Fibroblast of the aortic adventitia (primary cell): ENCODE measurements around the gene EDIL3. TPM values are rescaled to one million over a fixed set of nuclear protein-coding genes. Genes with fewer than 3 reads are reported as not detected.

Experiments
- DNase-seq: peaks from one replicate; pipeline ENCODE4 v3.0.0-alpha.2; 2010; ENCODE audit warnings: low read depth
- H3K4me3 ChIP-seq: 2 replicates; pipeline ENCODE4 v1.5.1; 2011; ENCODE audit warnings: low read depth, mild to moderate bottlenecking, control low read depth, low read length, moderate library complexity
- total RNA-seq: library from RNA; depleted of rRNA; stranded (reverse); fragments of >200 nt; gene quantifications from 2 replicates; pipeline ENCODE4 v1.2.3, GENCODE V29; 2012; ENCODE audit warnings: low replicate concordance
- TF ChIP-seq, protein P1 (sequence below): IDR thresholded peaks from 2 replicates; pipeline ENCODE4 v1.5.1; 2011; ENCODE audit warnings: mild to moderate bottlenecking, low read length, control low read depth, inconsistent platforms; ENCODE audit not compliant: insufficient read depth

Gene EDIL3
- total RNA-seq, 1 donor = 248 TPM

DNA sequence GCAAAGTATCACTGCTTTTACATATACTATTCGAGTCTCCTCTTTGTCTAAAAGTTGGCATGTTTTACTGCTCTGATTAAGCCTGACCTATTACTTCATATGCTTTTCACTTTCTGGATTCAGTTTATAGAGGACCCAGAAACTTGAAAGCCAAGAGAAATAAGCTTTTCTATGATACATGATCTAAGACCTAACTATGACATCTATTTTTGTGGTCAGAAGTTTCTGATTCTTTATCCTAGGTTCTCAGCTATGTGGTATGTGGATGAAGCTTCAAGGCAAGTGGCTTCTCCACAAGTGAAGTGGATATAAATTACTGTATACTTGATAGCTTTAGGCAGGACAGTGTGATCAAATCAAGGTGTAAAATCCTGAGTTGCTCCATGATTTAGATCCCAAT lies 6.3 kb downstream of the EDIL3 start:
- peak; percentile 87 for DNase-seq
- H3K4me3 ChIP-seq = no peak overlapping the region
- TF ChIP-seq, protein P1, sequence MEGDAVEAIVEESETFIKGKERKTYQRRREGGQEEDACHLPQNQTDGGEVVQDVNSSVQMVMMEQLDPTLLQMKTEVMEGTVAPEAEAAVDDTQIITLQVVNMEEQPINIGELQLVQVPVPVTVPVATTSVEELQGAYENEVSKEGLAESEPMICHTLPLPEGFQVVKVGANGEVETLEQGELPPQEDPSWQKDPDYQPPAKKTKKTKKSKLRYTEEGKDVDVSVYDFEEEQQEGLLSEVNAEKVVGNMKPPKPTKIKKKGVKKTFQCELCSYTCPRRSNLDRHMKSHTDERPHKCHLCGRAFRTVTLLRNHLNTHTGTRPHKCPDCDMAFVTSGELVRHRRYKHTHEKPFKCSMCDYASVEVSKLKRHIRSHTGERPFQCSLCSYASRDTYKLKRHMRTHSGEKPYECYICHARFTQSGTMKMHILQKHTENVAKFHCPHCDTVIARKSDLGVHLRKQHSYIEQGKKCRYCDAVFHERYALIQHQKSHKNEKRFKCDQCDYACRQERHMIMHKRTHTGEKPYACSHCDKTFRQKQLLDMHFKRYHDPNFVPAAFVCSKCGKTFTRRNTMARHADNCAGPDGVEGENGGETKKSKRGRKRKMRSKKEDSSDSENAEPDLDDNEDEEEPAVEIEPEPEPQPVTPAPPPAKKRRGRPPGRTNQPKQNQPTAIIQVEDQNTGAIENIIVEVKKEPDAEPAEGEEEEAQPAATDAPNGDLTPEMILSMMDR = no peak

- no peak for DNase-seq
- H3K4me3 ChIP-seq = no peak overlapping the region
- TF ChIP-seq, protein P1 = no peak
Observed at GRCh38 chr5:84376346-84376745, 8.3 kb downstream of the EDIL3 start.

DNA sequence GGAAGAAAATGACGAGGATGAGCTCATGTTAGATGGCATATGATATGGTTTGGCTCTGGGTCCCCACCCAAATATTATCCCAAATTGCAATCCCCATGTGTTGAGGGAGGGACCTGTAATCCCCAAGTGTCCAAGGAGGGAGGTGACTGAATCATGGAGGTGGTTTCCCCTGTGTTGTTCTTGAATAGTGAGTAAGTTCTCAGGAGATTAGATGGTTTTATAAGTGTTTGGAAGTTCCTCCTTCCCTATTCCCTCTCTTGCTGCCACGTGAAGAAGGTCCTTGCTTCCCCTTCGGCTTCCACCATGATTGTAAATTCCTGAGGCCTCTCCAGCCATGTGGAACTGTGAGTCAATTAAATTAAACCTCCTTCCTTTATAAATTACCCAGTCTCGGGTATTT lies 10.1 kb downstream of the EDIL3 start:
- no peak for DNase-seq
- H3K4me3 ChIP-seq = no peak overlapping the region
- TF ChIP-seq, protein P1 = no peak

DNA sequence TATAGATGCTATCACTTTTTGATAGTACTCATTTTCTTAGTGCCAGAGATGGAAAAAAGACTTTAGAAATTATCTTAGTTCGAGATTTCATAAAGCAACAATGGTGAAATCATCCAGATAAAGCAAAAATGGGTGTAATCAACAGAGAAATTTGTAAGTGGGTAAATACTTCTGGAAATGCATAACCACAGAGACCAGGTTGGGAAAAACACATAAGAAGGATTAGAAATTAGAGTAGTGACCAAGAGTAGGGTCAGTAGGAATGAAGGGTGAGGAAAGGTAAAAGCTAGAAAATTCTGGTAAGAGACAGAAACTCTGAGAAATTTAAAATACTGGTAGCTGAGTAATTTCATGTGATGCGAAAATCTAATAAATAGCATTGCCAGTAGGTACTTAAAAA lies 11.2 kb downstream of the EDIL3 start:
- no peak overlapping the region for H3K4me3 ChIP-seq
- no peak for DNase-seq
- TF ChIP-seq, protein P1 = no peak

DNA sequence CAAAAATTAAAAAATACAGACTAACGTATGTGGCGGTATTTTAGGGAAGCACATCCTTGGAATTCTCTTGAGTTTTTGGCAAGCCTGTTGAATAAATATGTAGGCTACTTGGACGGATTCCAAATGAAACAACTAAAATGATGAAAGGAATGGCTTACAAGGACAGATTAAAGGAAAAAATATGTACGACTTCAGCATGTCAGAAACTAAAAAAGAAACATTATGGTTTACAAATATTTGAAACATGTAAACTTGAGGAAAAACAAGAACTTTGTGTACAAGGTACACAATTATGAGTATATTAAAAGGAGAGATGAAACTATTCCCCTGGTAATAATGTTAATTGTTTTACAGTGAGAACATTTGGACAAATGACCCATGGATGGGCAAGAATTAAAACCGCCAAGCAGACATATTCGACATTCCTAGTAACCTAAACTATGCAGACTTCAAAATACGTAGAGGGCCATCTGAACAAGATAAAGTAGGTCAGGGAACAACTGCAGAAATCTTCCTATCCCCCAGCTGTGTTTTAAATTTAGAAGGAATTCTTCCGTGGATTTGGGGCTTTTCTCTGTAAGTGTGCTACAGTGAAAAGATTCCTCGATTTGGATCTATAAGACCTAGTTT lies 12.5 kb downstream of the EDIL3 start:
- H3K4me3 ChIP-seq = no peak overlapping the region
- TF ChIP-seq, protein P1 = no peak
- peak; percentile 44 for DNase-seq

DNA sequence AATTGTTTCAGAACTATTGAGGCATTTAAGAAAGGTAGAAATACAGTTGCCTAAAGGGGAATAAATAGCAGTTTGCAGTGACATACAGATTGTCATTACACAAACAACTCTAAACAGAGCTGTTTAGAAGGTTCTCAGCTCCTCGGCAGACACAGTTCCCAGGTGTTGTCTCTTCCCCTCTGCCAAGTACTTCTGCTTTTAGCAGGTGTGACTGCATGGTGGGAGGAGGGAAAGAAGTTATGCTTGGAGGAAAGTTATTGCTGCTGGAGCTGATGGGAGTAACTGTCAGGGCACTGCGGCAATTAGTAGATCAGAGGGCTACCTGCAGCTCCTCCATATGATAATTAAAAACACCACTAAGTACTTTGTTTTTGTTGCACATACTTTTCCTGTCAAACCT lies 14.5 kb downstream of the EDIL3 start:
- H3K4me3 ChIP-seq = no peak overlapping the region
- TF ChIP-seq, protein P1 = no peak
- no peak for DNase-seq

GRCh38 chr5:84364043-84364442 lies 20.6 kb downstream of the EDIL3 start:
- TF ChIP-seq, protein P1 = no peak

More at GRCh38 chr5:84364043-84364442, 20.6 kb downstream of the EDIL3 start:
- H3K4me3 ChIP-seq = no peak overlapping the region
- peak; percentile 64 for DNase-seq
